GM23338 (cell line): ENCODE measurements around the gene FUBP1. TPM values are rescaled to one million over a fixed set of nuclear protein-coding genes. Genes with fewer than 3 reads are reported as not detected.

ENCODE experiments used
- ATAC-seq: fragments of 200-7000 bp; cut with Tn5 transposase; 3 replicates; pipeline ENCODE4 v1.9.1; 2020
- DNase-seq: peaks from one replicate; pipeline ENCODE4 v3.0.0-alpha.2; 2015; ENCODE audit warnings: low spot score
- H2AFZ ChIP-seq: fragments of 200-600 bp; sonication (generic); 2 replicates; pipeline ENCODE4 v1.8.0; 2016; ENCODE audit warnings: antibody characterized with exemption, mild to moderate bottlenecking, moderate library complexity
- H3F3A ChIP-seq: fragments of 200-600 bp; sonication (generic); replicated peaks from 2 replicates; pipeline ENCODE4 v1.8.0; 2017; ENCODE audit warnings: antibody characterized with exemption, mixed run types, low read depth
- H3K27ac ChIP-seq: fragments of 200-600 bp; sonication (generic); 2 replicates; pipeline ENCODE4 v1.6.1; 2016; ENCODE audit warnings: low read depth
- H3K27me3 ChIP-seq: fragments of 200-600 bp; sonication (generic); 2 replicates; pipeline ENCODE4 v1.8.0; 2016; ENCODE audit warnings: mild to moderate bottlenecking, mixed run types, moderate library complexity; ENCODE audit not compliant: insufficient read depth
- H3K36me3 ChIP-seq: fragments of 200-600 bp; sonication (generic); 2 replicates; pipeline ENCODE4 v1.8.0; 2016; ENCODE audit warnings: mild to moderate bottlenecking; ENCODE audit not compliant: insufficient read depth
- H3K4me1 ChIP-seq: fragments of 200-600 bp; sonication (generic); 2 replicates; pipeline ENCODE4 v1.8.0; 2016; ENCODE audit warnings: mild to moderate bottlenecking, moderate library complexity; ENCODE audit not compliant: insufficient read depth
- H3K4me2 ChIP-seq: fragments of 200-600 bp; sonication (generic); 2 replicates; pipeline ENCODE4 v1.7.1; 2017; ENCODE audit warnings: mixed run types
- H3K4me3 ChIP-seq: fragments of 200-600 bp; sonication (generic); 2 replicates; pipeline ENCODE4 v1.6.1; 2016; ENCODE audit warnings: mixed run types
- H3K79me2 ChIP-seq: fragments of 200-600 bp; sonication (generic); replicated peaks from 2 replicates; pipeline ENCODE4 v1.8.0; 2017; ENCODE audit warnings: mild to moderate bottlenecking; ENCODE audit not compliant: insufficient read depth
- H3K9me2 ChIP-seq: fragments of 200-600 bp; sonication (generic); 2 replicates; pipeline ENCODE4 v1.8.0; 2017; ENCODE audit not compliant: insufficient read depth
- H4K20me1 ChIP-seq: fragments of 200-600 bp; sonication (generic); replicated peaks from 2 replicates; pipeline ENCODE4 v1.8.0; 2017; ENCODE audit warnings: mild to moderate bottlenecking; ENCODE audit not compliant: insufficient read depth
- H3K27ac Mint-ChIP-seq: 2 replicates; pipeline ENCODE4 v1.8.0; 2020; ENCODE audit warnings: inconsistent platforms, mild to moderate bottlenecking, moderate library complexity, mixed read lengths
- H3K27me3 Mint-ChIP-seq: 3 replicates; pipeline ENCODE4 v1.8.0; 2022; ENCODE audit warnings: low read depth, mild to moderate bottlenecking, moderate library complexity, mixed read lengths, inconsistent platforms; ENCODE audit not compliant: insufficient read depth, poor library complexity
- H3K36me3 Mint-ChIP-seq: 3 replicates; pipeline ENCODE4 v1.8.0; 2021; ENCODE audit warnings: low read depth, mild to moderate bottlenecking, inconsistent platforms, moderate library complexity, mixed read lengths
- H3K4me1 Mint-ChIP-seq: 3 replicates; pipeline ENCODE4 v1.8.0; 2020; ENCODE audit warnings: mild to moderate bottlenecking, inconsistent platforms, mixed read lengths
- H3K4me3 Mint-ChIP-seq: 3 replicates; pipeline ENCODE4 v1.8.0; 2021; ENCODE audit warnings: moderate library complexity, mild to moderate bottlenecking, inconsistent platforms, mixed read lengths
- H3K9me3 Mint-ChIP-seq: 3 replicates; pipeline ENCODE4 v1.8.0; 2020; ENCODE audit warnings: moderate library complexity, mild to moderate bottlenecking, inconsistent platforms, mixed read lengths
- CREB1 ChIP-seq: fragments of 250-450 bp; sonication (Bioruptor Pico); IDR thresholded peaks from 2 replicates; pipeline ENCODE4 v1.5.0; 2020; ENCODE audit warnings: low read depth, mild to moderate bottlenecking, moderate library complexity
- EZH2phosphoT487 ChIP-seq: fragments of 200-600 bp; sonication (generic); IDR thresholded peaks from one replicate; pipeline ENCODE4 v1.8.1; 2018; ENCODE audit warnings: antibody characterized with exemption; ENCODE audit not compliant: unreplicated experiment
- JUNB ChIP-seq: IDR thresholded peaks from one replicate; pipeline ENCODE4 v1.6.1; 2016; ENCODE audit warnings: antibody characterized with exemption; ENCODE audit not compliant: unreplicated experiment
- ZNF114 ChIP-seq: fragments of 250-450 bp; sonication (Bioruptor Pico); IDR thresholded peaks from 2 replicates; pipeline ENCODE4 v1.5.0; 2020; ENCODE audit warnings: mild to moderate bottlenecking, moderate library complexity
- ZNF462 ChIP-seq: fragments of 250-450 bp; sonication (Bioruptor Pico); IDR thresholded peaks from 2 replicates; pipeline ENCODE4 v1.5.0; 2020; ENCODE audit warnings: mild to moderate bottlenecking, moderate library complexity
- polyA plus RNA-seq: library from polyadenylated mRNA; unstranded; fragments of >200 nt; fragmentation: Nextera tagmentation; extraction: Ambion mirVana; gene quantifications from 2 replicates; pipeline ENCODE4 v1.2.1, GENCODE V29; 2016
- total RNA-seq: library from RNA; depleted of rRNA; stranded (reverse); fragments of >200 nt; shearing (Covaris generic); gene quantifications from 2 replicates; pipeline ENCODE4 v1.2.3, GENCODE V29; 2014

FUBP1 gene
- total and polyA plus RNA-seq, 2 experiments from 2014 or later: 212 to 308 TPM

- no peak for TF ChIP-seq ZNF462
These were observed 27.5 kb downstream of the FUBP1 start (continued) for GRCh38 chr1:77951328-77951727.

- Histone ChIP-seq H3K9me2 (no peaks in the 10 kb centered on the region), H3K27ac (peak overlapping the region; percentile 41; the same call in 1 of the 2 replicates), H3K4me2 (no peak overlapping the region), H2AFZ (no peak overlapping the region), H3K4me3 (no peak overlapping the region), H3K4me1 (no peaks in the 10 kb centered on the region), H3K36me3 (peaks cover 70% of the 10 kb centered on the region), H3K79me2 (peaks cover 26% of the 10 kb centered on the region; the same call in 1 of the 2 replicates), H4K20me1 (peaks cover 24% of the 10 kb centered on the region; the same call in 1 of the 2 replicates), H3F3A (no peaks in the 10 kb centered on the region), H3K27me3 (no peaks in the 10 kb centered on the region)
- TF ChIP-seq EZH2phosphoT487 (no peak), ZNF114 (no peak)
- Mint-ChIP-seq H3K4me1 (no peaks in the 10 kb centered on the region; the same call in 2 of the 3 replicates), H3K27ac (no peak overlapping the region), H3K4me3 (no peak overlapping the region), H3K9me3 (no peaks in the 10 kb centered on the region), H3K36me3 (peaks cover 78% of the 10 kb centered on the region), H3K27me3 (no peaks in the 10 kb centered on the region)
- ATAC-seq (no peak), DNase-seq (no peak)
These were observed 28.0 kb downstream of the FUBP1 start for GRCh38 chr1:77950873-77951272.

- Histone ChIP-seq H3K4me1 (no peaks in the 10 kb centered on the region), H3K9me2 (no peaks in the 10 kb centered on the region), H3F3A (no peaks in the 10 kb centered on the region), H3K4me3 (no peak overlapping the region), H3K79me2 (peaks cover 18% of the 10 kb centered on the region; the same call in 1 of the 2 replicates), H4K20me1 (peaks cover 17% of the 10 kb centered on the region), H3K27me3 (no peaks in the 10 kb centered on the region), H2AFZ (no peak overlapping the region), H3K4me2 (no peak overlapping the region), H3K36me3 (peaks cover 71% of the 10 kb centered on the region), H3K27ac (peak overlapping the region; percentile 16; the same call in 1 of the 2 replicates)
- no peak overlapping the region for H3K4me3 Mint-ChIP-seq
- peaks cover 75% of the 10 kb centered on the region for H3K36me3 Mint-ChIP-seq
- peak overlapping the region; percentile 42 for H3K27ac Mint-ChIP-seq
- H3K27me3 Mint-ChIP-seq: no peaks in the 10 kb centered on the region
- no peaks in the 10 kb centered on the region; the same call in 2 of the 3 replicates for H3K4me1 Mint-ChIP-seq
- DNase-seq: peak; percentile 40
- peak; percentile 86 for ATAC-seq
- no peaks in the 10 kb centered on the region for H3K9me3 Mint-ChIP-seq
- no peak for TF ChIP-seq CREB1 (CRISPR knock-in tag)
- no peak for TF ChIP-seq JUNB
These were observed 29.9 kb downstream of the FUBP1 start for GRCh38 chr1:77948841-77949424.
